HepG2 (cell line): ENCODE measurements around the gene RARA. TPM values are rescaled to one million over a fixed set of nuclear protein-coding genes. Genes with fewer than 3 reads are reported as not detected.

Source experiments
- ARNT2 ChIP-seq: sonication (generic); formaldehyde crosslinking; IDR thresholded peaks from 2 replicates; pipeline ENCODE4 v1.8.0; 2022; ENCODE audit warnings: mild to moderate bottlenecking, low read depth, missing genetic modification reagents, moderate library complexity
- CEBPB ChIP-seq: IDR thresholded peaks from 2 replicates; pipeline ENCODE4 v1.6.1; 2011; ENCODE audit warnings: low read depth, low read length, improper control_type of control experiment, borderline replicate concordance
- GMEB1 ChIP-seq: sonication (generic); formaldehyde crosslinking; IDR thresholded peaks from 2 replicates; pipeline ENCODE4 v1.5.1; 2020; ENCODE audit warnings: missing genetic modification reagents, mild to moderate bottlenecking, borderline replicate concordance
- GMEB2 ChIP-seq: IDR thresholded peaks from 2 replicates; pipeline ENCODE4 v1.6.1; 2016; ENCODE audit warnings: missing biosample characterization, missing genetic modification reagents, low read depth
- GZF1 ChIP-seq: sonication (generic); formaldehyde crosslinking; IDR thresholded peaks from 2 replicates; pipeline ENCODE4 v1.5.1; 2020; ENCODE audit warnings: mild to moderate bottlenecking, missing genetic modification reagents
- KLF6 ChIP-seq: IDR thresholded peaks from 2 replicates; pipeline ENCODE4 v1.8.0; 2016; ENCODE audit warnings: missing biosample characterization, missing genetic modification reagents
- PRMT3 ChIP-seq: sonication (generic); formaldehyde crosslinking; IDR thresholded peaks from 2 replicates; pipeline ENCODE4 v1.8.1; 2022; ENCODE audit warnings: low read depth, mild to moderate bottlenecking, moderate library complexity, missing genetic modification reagents, borderline replicate concordance
- SP1 ChIP-seq, 2 experiments: fragments of 450-650 bp in 1 of 2; sonication (generic) in 1 of 2; formaldehyde crosslinking in 1 of 2; IDR thresholded peaks; 2 replicates each; pipeline versions ENCODE4 v1.4.0 to v1.6.1; 2016 to 2020; ENCODE audit warnings: missing genetic modification reagents in 1 of 2
- TBX2 ChIP-seq: sonication (generic); formaldehyde crosslinking; IDR thresholded peaks from 2 replicates; pipeline ENCODE4 v1.5.0; 2020; ENCODE audit warnings: missing genetic modification reagents, mild to moderate bottlenecking, borderline replicate concordance
- TFDP2 ChIP-seq: sonication (generic); formaldehyde crosslinking; IDR thresholded peaks from 2 replicates; pipeline ENCODE4 v1.4.0; 2020; ENCODE audit warnings: missing genetic modification reagents
- ZFP1 ChIP-seq: IDR thresholded peaks from 2 replicates; pipeline ENCODE4 v1.6.1; 2016
- ZNF142 ChIP-seq: sonication (generic); formaldehyde crosslinking; IDR thresholded peaks from 2 replicates; pipeline ENCODE4 v1.4.0; 2020; ENCODE audit warnings: missing genetic modification reagents
- ZNF3 ChIP-seq: IDR thresholded peaks from 2 replicates; pipeline ENCODE4 v1.7.0; 2017; ENCODE audit warnings: inconsistent platforms
- ZNF432 ChIP-seq: sonication (generic); formaldehyde crosslinking; IDR thresholded peaks from 2 replicates; pipeline ENCODE4 v1.5.0; 2020; ENCODE audit warnings: missing genetic modification reagents, mild to moderate bottlenecking, borderline replicate concordance
- ZNF44 ChIP-seq: sonication (generic); formaldehyde crosslinking; IDR thresholded peaks from 2 replicates; pipeline ENCODE4 v1.5.1; 2020; ENCODE audit warnings: mild to moderate bottlenecking, missing genetic modification reagents
- ZNF446 ChIP-seq: sonication (generic); formaldehyde crosslinking; IDR thresholded peaks from 2 replicates; pipeline ENCODE4 v1.5.0; 2020; ENCODE audit warnings: mild to moderate bottlenecking, missing genetic modification reagents
- ZNF572 ChIP-seq: sonication (generic); formaldehyde crosslinking; IDR thresholded peaks from 2 replicates; pipeline ENCODE4 v1.5.1; 2020; ENCODE audit warnings: mild to moderate bottlenecking, missing genetic modification reagents
- ZNF850 ChIP-seq: sonication (generic); formaldehyde crosslinking; conservative IDR thresholded peaks from 2 replicates; pipeline ENCODE4 v1.9.0; 2021; ENCODE audit warnings: mild to moderate bottlenecking, missing genetic modification reagents
- ZSCAN21 ChIP-seq: sonication (generic); formaldehyde crosslinking; IDR thresholded peaks from 2 replicates; pipeline ENCODE4 v1.8.0; 2022; ENCODE audit warnings: mild to moderate bottlenecking, missing genetic modification reagents, moderate library complexity, borderline replicate concordance
- polyA plus RNA-seq, 8 experiments: library from polyadenylated mRNA; depleted of rRNA in 3 of 8; stranded (reverse) in 7 of 8; unstranded in 1 of 8; fragments of >200 nt; fragmentation: Illumina TruSeq in 4 of 8; extraction: Trizol in 4 of 8; gene quantifications; 2 replicates each; pipeline versions ENCODE4 v1.2.1 to v1.2.3, GENCODE V29; 2011 to 2016; ENCODE audit warnings: low read depth in 4 of 8, missing spikeins in 1 of 8, mixed read lengths in 1 of 8; ENCODE audit not compliant: insufficient read depth in 1 of 8
- total RNA-seq, 5 experiments: library from RNA; depleted of rRNA; stranded (reverse); fragments of >200 nt; fragmentation: Illumina TruSeq; extraction: Trizol; gene quantifications; 2 replicates each; pipeline ENCODE4 v1.2.3, GENCODE V29; 2016; ENCODE audit warnings: low read depth in 1 of 5

RARA gene
- total and polyA plus RNA-seq, 2 of the 13 experiments (the other 11 are each of a cell fraction or from before 2014, with no cell fraction given), result 6.4 to 8.6 TPM

GRCh38 chr17:40343219-40344119, 34.5 kb downstream of the RARA start (continued):
- TF ChIP-seq ZNF572 (CRISPR knock-in tag) (0 out of 2 replicates have a peak, but pooled peaks have one; percentile 27), GMEB2 (CRISPR knock-in tag) (no peak), TFDP2 (CRISPR knock-in tag) (no peak), KLF6 (CRISPR knock-in tag) (no peak), ZNF850 (no peak), ZFP1 (no peak), SP1 (IDR thresholded peaks at IDR 0.05) (no peak), SP1 (CRISPR knock-in tag; IDR thresholded peaks at IDR 0.05) (no peak), TBX2 (CRISPR knock-in tag) (0 out of 2 replicates have a peak, but pooled peaks have one; percentile 8), ZNF3 (CRISPR knock-in tag) (no peak), ZNF432 (CRISPR knock-in tag) (no peak), ZNF142 (CRISPR knock-in tag) (no peak), ZNF44 (CRISPR knock-in tag) (no peak), ARNT2 (CRISPR knock-in tag) (no peak), ZNF446 (CRISPR knock-in tag) (no peak), PRMT3 (CRISPR knock-in tag) (no peak), GMEB1 (CRISPR knock-in tag) (no peak), GZF1 (CRISPR knock-in tag) (no peak), CEBPB (peak; percentile 33; the same call in 1 of the 2 replicates), ZSCAN21 (0 out of 2 replicates have a peak, but pooled peaks have one; percentile 9)
